Peyer's patch (tissue), 4 donors: ENCODE data around the gene FAM222A. TPM values are rescaled to one million over a fixed set of nuclear protein-coding genes. Genes with fewer than 3 reads are reported as not detected.

Experiments
- DNase-seq, 3 donors: peaks; one replicate each; pipeline ENCODE4 v3.0.0-alpha.2; 2017 to 2019
- H3K27ac ChIP-seq, 4 donors: fragments of 200-600 bp; sonication (generic); one replicate each; pipeline ENCODE4 v1.5.1; 2016 to 2019
- H3K27me3 ChIP-seq, 2 donors: fragments of 200-600 bp; sonication (generic); one replicate each; pipeline ENCODE4 v1.5.1; 2019
- H3K36me3 ChIP-seq, 3 donors: fragments of 200-600 bp; sonication (generic); one replicate each; pipeline ENCODE4 v1.5.1; 2016 to 2019
- H3K4me1 ChIP-seq, 4 donors: fragments of 200-600 bp; sonication (generic); one replicate each; pipeline ENCODE4 v1.5.1; 2016 to 2019
- H3K4me3 ChIP-seq, 4 donors: fragments of 200-600 bp; sonication (generic); 1 replicate in 3 of 4; 2 replicates in 1 of 4; pipeline ENCODE4 v1.5.1; 2016 to 2019; ENCODE audit warnings: mild to moderate bottlenecking in 1 of 4
- H3K9me3 ChIP-seq, 4 donors: fragments of 200-600 bp; sonication (generic); one replicate each; pipeline ENCODE4 v1.5.1; 2016 to 2019; ENCODE audit warnings: mild to moderate bottlenecking in 1 of 4
- POLR2A ChIP-seq, 2 donors: fragments of 450-650 bp; IDR thresholded peaks; one replicate each; pipeline ENCODE4 v1.5.1; 2017; ENCODE audit warnings: antibody characterized with exemption in 2 of 2, mild to moderate bottlenecking in 2 of 2, moderate library complexity in 2 of 2
- total RNA-seq, 4 donors: library from RNA; depleted of rRNA; stranded (reverse); fragments of >200 nt; gene quantifications; one replicate each; pipeline ENCODE4 v1.1.0, GENCODE V29; 2016
- TF ChIP-seq, protein P1 (sequence below), 6 experiments: fragments of 450-650 bp in 4 of 6; fragments of 200-600 bp in 2 of 6; sonication (generic) in 1 of 6; IDR thresholded peaks; one replicate each; pipeline ENCODE4 v1.5.1; 2017 to 2019; ENCODE audit warnings: antibody characterized with exemption in 6 of 6, mild to moderate bottlenecking in 3 of 6, moderate library complexity in 1 of 6

FAM222A gene
- total RNA-seq, 4 donors from 2014 or later = 3.9 to 26.1 (median 7.0) TPM

GRCh38 chr12:109753959-109754358, 40.3 kb downstream of the FAM222A start:
- TF ChIP-seq, protein P1, sequence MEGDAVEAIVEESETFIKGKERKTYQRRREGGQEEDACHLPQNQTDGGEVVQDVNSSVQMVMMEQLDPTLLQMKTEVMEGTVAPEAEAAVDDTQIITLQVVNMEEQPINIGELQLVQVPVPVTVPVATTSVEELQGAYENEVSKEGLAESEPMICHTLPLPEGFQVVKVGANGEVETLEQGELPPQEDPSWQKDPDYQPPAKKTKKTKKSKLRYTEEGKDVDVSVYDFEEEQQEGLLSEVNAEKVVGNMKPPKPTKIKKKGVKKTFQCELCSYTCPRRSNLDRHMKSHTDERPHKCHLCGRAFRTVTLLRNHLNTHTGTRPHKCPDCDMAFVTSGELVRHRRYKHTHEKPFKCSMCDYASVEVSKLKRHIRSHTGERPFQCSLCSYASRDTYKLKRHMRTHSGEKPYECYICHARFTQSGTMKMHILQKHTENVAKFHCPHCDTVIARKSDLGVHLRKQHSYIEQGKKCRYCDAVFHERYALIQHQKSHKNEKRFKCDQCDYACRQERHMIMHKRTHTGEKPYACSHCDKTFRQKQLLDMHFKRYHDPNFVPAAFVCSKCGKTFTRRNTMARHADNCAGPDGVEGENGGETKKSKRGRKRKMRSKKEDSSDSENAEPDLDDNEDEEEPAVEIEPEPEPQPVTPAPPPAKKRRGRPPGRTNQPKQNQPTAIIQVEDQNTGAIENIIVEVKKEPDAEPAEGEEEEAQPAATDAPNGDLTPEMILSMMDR (IDR thresholded peaks at IDR 0.05) = no peak
- TF ChIP-seq POLR2A (IDR thresholded peaks at IDR 0.05) = no peak
- H3K4me1 ChIP-seq = no peaks in the 10 kb centered on the region
- peaks cover 0 to 7% (median 0%) of the 10 kb centered on the region in 4 donors for H3K9me3 ChIP-seq
- no peaks in the 10 kb centered on the region for H3K36me3 ChIP-seq
- no peak overlapping the region for H3K4me3 ChIP-seq
- H3K27ac ChIP-seq = no peak overlapping the region
- DNase-seq = no peak
- no peaks in the 10 kb centered on the region for H3K27me3 ChIP-seq

DNA sequence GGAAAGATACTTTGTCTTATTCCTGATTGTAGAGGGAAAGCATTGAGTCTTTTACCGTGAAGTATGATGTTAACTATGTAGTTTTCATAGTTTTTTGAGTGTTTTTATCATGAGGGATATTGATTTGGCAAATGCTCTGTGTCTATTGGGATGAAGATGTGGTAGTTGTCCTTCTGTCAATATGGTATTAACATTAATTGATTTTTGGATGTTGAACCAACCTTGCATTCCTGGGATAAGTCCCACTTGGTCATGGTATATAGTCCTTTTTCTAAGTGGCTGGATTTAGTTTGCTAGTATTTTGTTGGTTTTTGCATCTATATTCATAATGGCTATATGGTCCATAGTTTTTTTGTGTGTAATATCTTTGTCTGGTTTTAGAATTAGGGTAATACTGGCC, 42.8 kb downstream of the FAM222A start:
- Histone ChIP-seq H3K27ac (no peak overlapping the region), H3K9me3 (peaks cover 0 to 7% (median 0%) of the 10 kb centered on the region in 4 donors), H3K36me3 (no peaks in the 10 kb centered on the region), H3K4me1 (no peaks in the 10 kb centered on the region), H3K27me3 (no peaks in the 10 kb centered on the region), H3K4me3 (no peak overlapping the region)
- no peak for TF ChIP-seq POLR2A (IDR thresholded peaks at IDR 0.05)
- TF ChIP-seq, protein P1 (IDR thresholded peaks at IDR 0.05) = no peak
- no peak for DNase-seq

- Histone ChIP-seq H3K27ac (no peak overlapping the region), H3K36me3 (no peaks in the 10 kb centered on the region), H3K4me1 (no peaks in the 10 kb centered on the region), H3K9me3 (peaks cover 0 to 7% (median 0%) of the 10 kb centered on the region in 4 donors), H3K27me3 (no peaks in the 10 kb centered on the region), H3K4me3 (no peak overlapping the region)
- TF ChIP-seq, protein P1 (IDR thresholded peaks at IDR 0.05) = no peak
- TF ChIP-seq POLR2A (IDR thresholded peaks at IDR 0.05) = no peak
- DNase-seq = peak in 2 of 3 donors; percentile 23 to 34
These were observed 44.1 kb downstream of the FAM222A start for GRCh38 chr12:109757671-109758265.

- DNase-seq = peak in 2 of 3 donors; percentile 30 to 37
These were observed 45.1 kb downstream of the FAM222A start for GRCh38 chr12:109758426-109759420.

GRCh38 chr12:109759595-109759994, 46.0 kb downstream of the FAM222A start:
- H3K4me1 ChIP-seq = no peaks in the 10 kb centered on the region
- H3K36me3 ChIP-seq = no peaks in the 10 kb centered on the region
- H3K27ac ChIP-seq = no peak overlapping the region
- H3K4me3 ChIP-seq = no peak overlapping the region
- H3K9me3 ChIP-seq = peaks cover 0 to 7% (median 0%) of the 10 kb centered on the region in 4 donors
- DNase-seq = peak in 2 of 3 donors; percentile 9 to 27
- H3K27me3 ChIP-seq = no peaks in the 10 kb centered on the region
- TF ChIP-seq POLR2A (IDR thresholded peaks at IDR 0.05) = no peak
- TF ChIP-seq, protein P1 (IDR thresholded peaks at IDR 0.05) = no peak

More at GRCh38 chr12:109758426-109759420, 45.1 kb downstream of the FAM222A start:
- no peaks in the 10 kb centered on the region for H3K4me1 ChIP-seq
- H3K4me3 ChIP-seq = no peak overlapping the region
- H3K27ac ChIP-seq = no peak overlapping the region
- H3K9me3 ChIP-seq = peaks cover 0 to 7% (median 0%) of the 10 kb centered on the region in 4 donors
- no peaks in the 10 kb centered on the region for H3K36me3 ChIP-seq
- H3K27me3 ChIP-seq = no peaks in the 10 kb centered on the region
- TF ChIP-seq, protein P1 (IDR thresholded peaks at IDR 0.05) = no peak
- TF ChIP-seq POLR2A (IDR thresholded peaks at IDR 0.05) = no peak
